H1 (cell line): ENCODE results near the gene NEGR1. TPM values are rescaled to one million over a fixed set of nuclear protein-coding genes. Genes with fewer than 3 reads are reported as not detected.

ENCODE experiments used
- CTCF ChIA-PET: fragments of 300-600 bp; sonication (Branson Sonifier 250); formaldehyde crosslinking; loops from one replicate; lab custom pipeline; 2021; ENCODE audit not compliant: partially characterized antibody; lab: Charles Lee
- POLR2A ChIA-PET: fragments of 300-600 bp; sonication (Branson Sonifier 250); formaldehyde crosslinking; loops from one replicate; lab custom pipeline; 2021; ENCODE audit warnings: inconsistent platforms; ENCODE audit not compliant: partially characterized antibody; lab: Charles Lee
- DNase-seq, 2 experiments: peaks; one replicate each; pipeline versions ENCODE4 v3.0.0 to v3.0.0-alpha.2; 2010 to 2022; ENCODE audit warnings: low spot score in 2 of 2, low read depth in 1 of 2, mixed read lengths in 1 of 2
- FAIRE-seq: peaks from 2 replicates; lab custom pipeline; 2011; peaks lifted over from hg19 to GRCh38; lab: Jason Lieb, UNC
- H2AFZ ChIP-seq: 2 replicates; pipeline ENCODE4 v1.8.1; 2012; ENCODE audit warnings: low read length, inconsistent platforms
- H2AK5ac ChIP-seq: 2 replicates; pipeline ENCODE4 v1.6.1; 2013; ENCODE audit warnings: low read depth, low read length
- H2BK120ac ChIP-seq: replicated peaks from 2 replicates; pipeline ENCODE3; 2013; ENCODE audit warnings: low read depth, low read length, inconsistent platforms
- H2BK12ac ChIP-seq: 2 replicates; pipeline ENCODE4 v1.6.1; 2013; ENCODE audit warnings: low read depth, low read length
- H2BK15ac ChIP-seq: 2 replicates; pipeline ENCODE4 v1.6.1; 2013; ENCODE audit warnings: low read length
- H2BK20ac ChIP-seq: 2 replicates; pipeline ENCODE4 v1.6.1; 2013; ENCODE audit warnings: low read length
- H2BK5ac ChIP-seq: 2 replicates; pipeline ENCODE4 v1.6.1; 2013; ENCODE audit warnings: low read depth, low read length
- H3K14ac ChIP-seq: 2 replicates; pipeline ENCODE4 v1.6.1; 2013; ENCODE audit warnings: inconsistent platforms; ENCODE audit not compliant: insufficient read length
- H3K18ac ChIP-seq: 2 replicates; pipeline ENCODE4 v1.6.1; 2013; ENCODE audit warnings: low read length; ENCODE audit errors: extremely low read depth
- H3K23ac ChIP-seq: 2 replicates; pipeline ENCODE4 v1.6.1; 2013; ENCODE audit warnings: inconsistent platforms; ENCODE audit not compliant: insufficient read length
- H3K23me2 ChIP-seq: 2 replicates; pipeline ENCODE4 v1.6.1; 2013; ENCODE audit warnings: low read depth, low read length
- H3K27ac ChIP-seq: 2 replicates; pipeline ENCODE4 v1.6.1; 2011; ENCODE audit warnings: low read depth, low read length, inconsistent platforms
- H3K27me3 ChIP-seq, 4 experiments: replicated peaks in 1 of 4; 1 replicate in 1 of 4; 2 replicates in 3 of 4; pipeline versions ENCODE4 v1.6.1 to v1.8.1; 2011 to 2013; ENCODE audit warnings: low read length in 3 of 4, mild to moderate bottlenecking in 3 of 4, inconsistent platforms in 2 of 4, mixed read lengths in 2 of 4, moderate library complexity in 1 of 4; ENCODE audit not compliant: control insufficient read depth in 3 of 4, insufficient read depth in 3 of 4; ENCODE audit errors: extremely low read depth in 1 of 4
- H3K36me3 ChIP-seq, 4 experiments: 2 replicates each; pipeline versions ENCODE4 v1.6.1 to v1.8.1; 2011 to 2013; ENCODE audit warnings: mild to moderate bottlenecking in 4 of 4, low read length in 3 of 4, moderate library complexity in 2 of 4, control low read depth in 1 of 4, inconsistent platforms in 1 of 4; ENCODE audit not compliant: insufficient read depth in 4 of 4, control insufficient read depth in 2 of 4
- H3K4ac ChIP-seq: replicated peaks from 2 replicates; pipeline ENCODE3; 2013; ENCODE audit warnings: low read length, low read depth, mixed read lengths, inconsistent platforms; ENCODE audit not compliant: insufficient read length
- H3K4me1 ChIP-seq, 4 experiments: replicated peaks in 1 of 4; 1 replicate in 1 of 4; 2 replicates in 3 of 4; pipeline versions ENCODE4 v1.6.1 to v1.8.1; 2011 to 2013; ENCODE audit warnings: low read length in 3 of 4, inconsistent platforms in 2 of 4, mixed read lengths in 1 of 4; ENCODE audit not compliant: insufficient read depth in 4 of 4, control insufficient read depth in 3 of 4
- H3K4me2 ChIP-seq, 2 experiments: 2 replicates each; pipeline versions ENCODE4 v1.6.1 to v1.8.1; 2011 to 2013; ENCODE audit warnings: low read depth in 2 of 2, low read length in 2 of 2, control low read depth in 1 of 2, inconsistent platforms in 1 of 2, mild to moderate bottlenecking in 1 of 2; ENCODE audit not compliant: insufficient read depth in 1 of 2
- H3K4me3 ChIP-seq, 4 experiments: fragments of 200-600, 300-600 bp in 1 of 4; sonication (generic), shearing (Covaris generic), sonication (Bioruptor Twin) in 1 of 4; 2 replicates each; pipeline versions ENCODE4 v1.5.1 to v1.8.1; 2011 to 2016; ENCODE audit warnings: low read length in 4 of 4, low read depth in 3 of 4, control low read depth in 2 of 4, inconsistent platforms in 2 of 4, mild to moderate bottlenecking in 2 of 4, mixed read lengths in 1 of 4, moderate library complexity in 1 of 4; ENCODE audit not compliant: insufficient read depth in 2 of 4; ENCODE audit errors: extremely low read depth in 1 of 4
- H3K56ac ChIP-seq: replicated peaks from 2 replicates; pipeline ENCODE3; 2013; ENCODE audit warnings: low read depth, mild to moderate bottlenecking, mixed read lengths, low read length, inconsistent platforms; ENCODE audit not compliant: insufficient read length
- H3K79me1 ChIP-seq: 2 replicates; pipeline ENCODE4 v1.6.1; 2013; ENCODE audit warnings: low read depth, low read length, control low read depth
- H3K79me2 ChIP-seq, 2 experiments: 2 replicates each; pipeline versions ENCODE4 v1.6.1 to v1.8.1; 2012 to 2013; ENCODE audit warnings: low read length in 2 of 2, mild to moderate bottlenecking in 2 of 2, inconsistent platforms in 1 of 2; ENCODE audit not compliant: insufficient read depth in 2 of 2, control insufficient read depth in 1 of 2
- H3K9ac ChIP-seq, 4 experiments: replicated peaks in 1 of 4; 1 replicate in 1 of 4; 2 replicates in 3 of 4; pipeline versions ENCODE4 v1.6.1 to v1.8.1; 2011 to 2013; ENCODE audit warnings: low read depth in 3 of 4, low read length in 3 of 4, control low read depth in 2 of 4, mild to moderate bottlenecking in 2 of 4, moderate library complexity in 2 of 4, inconsistent platforms in 1 of 4; ENCODE audit errors: extremely low read depth in 1 of 4
- H3K9me3 ChIP-seq, 2 experiments: 2 replicates each; pipeline versions ENCODE4 v1.6.1 to v1.8.1; 2012 to 2013; ENCODE audit warnings: mild to moderate bottlenecking in 2 of 2, moderate library complexity in 2 of 2, control low read depth in 1 of 2, inconsistent platforms in 1 of 2, low read depth in 1 of 2, low read length in 1 of 2, mixed read lengths in 1 of 2; ENCODE audit not compliant: insufficient read depth in 2 of 2
- H4K20me1 ChIP-seq, 2 experiments: replicated peaks in 1 of 2; 2 replicates each; pipeline versions ENCODE3 to v1.8.1; 2011 to 2013; ENCODE audit warnings: inconsistent platforms in 2 of 2, low read length in 2 of 2, mild to moderate bottlenecking in 1 of 2; ENCODE audit not compliant: insufficient read depth in 2 of 2, control insufficient read depth in 1 of 2
- H4K5ac ChIP-seq: 2 replicates; pipeline ENCODE4 v1.6.1; 2013; ENCODE audit warnings: low read length, low read depth, mixed read lengths, inconsistent platforms; ENCODE audit not compliant: insufficient read length
- H4K8ac ChIP-seq: 2 replicates; pipeline ENCODE4 v1.8.0; 2013; ENCODE audit warnings: mild to moderate bottlenecking, moderate library complexity, low read length, inconsistent platforms; ENCODE audit not compliant: insufficient read depth; ENCODE audit errors: extremely low read depth
- H4K91ac ChIP-seq: replicated peaks from 2 replicates; pipeline ENCODE3; 2013; ENCODE audit warnings: low read length, mixed read lengths, inconsistent platforms; ENCODE audit not compliant: insufficient read length
- BACH1 ChIP-seq: IDR thresholded peaks from 2 replicates; pipeline ENCODE4 v1.6.1; 2012; ENCODE audit warnings: low read length, improper control_type of control experiment
- BCL11A ChIP-seq, 2 experiments: IDR thresholded peaks; one replicate each; pipeline ENCODE4 v1.6.1; 2011; ENCODE audit warnings: low read depth in 2 of 2, low read length in 2 of 2, mild to moderate bottlenecking in 2 of 2
- HDAC2 ChIP-seq, 2 experiments: fragments of 300-600 bp in 1 of 2; sonication (generic) in 1 of 2; IDR thresholded peaks; 2 replicates each; pipeline ENCODE4 v1.6.1; 2011 to 2012; ENCODE audit warnings: low read depth in 2 of 2, low read length in 2 of 2, mild to moderate bottlenecking in 2 of 2, moderate library complexity in 2 of 2, borderline replicate concordance in 1 of 2, inconsistent platforms in 1 of 2
- KDM4A ChIP-seq: IDR thresholded peaks from one replicate; pipeline ENCODE4 v1.7.1; 2012; ENCODE audit warnings: low read depth, mild to moderate bottlenecking, moderate library complexity, low read length, inconsistent platforms; ENCODE audit not compliant: severe bottlenecking
- RBBP5 ChIP-seq: IDR thresholded peaks from 2 replicates; pipeline ENCODE4 v1.7.1; 2012; ENCODE audit warnings: low read depth, mild to moderate bottlenecking, inconsistent platforms, low read length, moderate library complexity, borderline replicate concordance
- SP4 ChIP-seq: IDR thresholded peaks from 2 replicates; pipeline ENCODE4 v1.6.1; 2012; ENCODE audit warnings: low read length, inconsistent platforms
- TBP ChIP-seq: IDR thresholded peaks from 2 replicates; pipeline ENCODE4 v1.6.1; 2011; ENCODE audit warnings: low read depth, low read length, improper control_type of control experiment
- WGBS, 2 experiments: shearing (Covaris generic) in 1 of 2; methylation state at CpG; one replicate each; pipeline versions ENCODE4 v1.1.6 to v1.1.7; 2013 to 2015; ENCODE audit warnings: low lambda C conversion rate in 2 of 2, mixed read lengths in 2 of 2, inconsistent platforms in 1 of 2, low coverage in 1 of 2, missing lambda C conversion rate in 1 of 2; ENCODE audit not compliant: insufficient replicate concordance in 2 of 2, insufficient coverage in 1 of 2, insufficient read length in 1 of 2; ENCODE audit errors: extremely low coverage in 1 of 2, missing lambda C conversion rate in 1 of 2; 5-methylcytosine and 5-hydroxymethylcytosine counted together
- polyA plus RNA-seq, 7 experiments: library from polyadenylated mRNA; depleted of rRNA in 3 of 7; stranded (reverse) in 5 of 7; unstranded in 2 of 7; fragments of >200 nt in 5 of 7; fragments of 200-250 nt in 2 of 7; gene quantifications; 1 replicate in 5 of 7; 2 replicates in 1 of 7; 4 replicates in 1 of 7; pipeline versions ENCODE4 v1.2.1 to v1.2.3, GENCODE V29; 2011 to 2013; ENCODE audit warnings: missing spikeins in 2 of 7, mixed read lengths in 2 of 7
- total RNA-seq: library from RNA; stranded (reverse); fragmentation: NEBNext Ultra II Directional; extraction: Animal tissue kit (Norgen Biotek cat#: 25700); gene quantifications from 2 replicates; pipeline ENCODE4 v1.2.1, GENCODE V29; 2021
- TF ChIP-seq, protein P1 (sequence below): IDR thresholded peaks from 2 replicates; pipeline ENCODE4 v1.6.1; 2011; ENCODE audit warnings: low read depth, mild to moderate bottlenecking, low read length; ENCODE audit not compliant: insufficient read depth

NEGR1 gene
- total and polyA plus RNA-seq, 2 of the 8 experiments (the other 6 are each of a cell fraction or from before 2014, with no cell fraction given): 0.71 to 1.3 TPM

DNA sequence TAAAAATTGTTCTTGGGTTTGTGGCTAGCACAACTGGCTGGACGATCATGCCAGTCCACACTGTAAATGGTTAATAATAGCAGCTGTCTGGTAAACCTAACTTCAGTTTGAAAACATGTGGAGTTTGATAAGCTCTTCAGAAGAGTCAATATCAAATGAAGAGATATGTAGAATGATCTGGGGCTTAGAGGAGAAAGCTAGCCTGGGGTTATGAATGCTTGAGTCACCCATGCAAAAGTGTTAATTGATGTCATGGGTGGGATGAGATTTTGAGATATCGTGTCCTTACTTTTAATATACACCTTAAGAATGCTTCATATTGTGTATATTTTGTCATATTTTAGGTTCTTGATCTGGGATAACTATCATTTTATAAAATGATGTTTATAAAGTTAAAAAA, 646.8 kb downstream of the NEGR1 start:
- Histone ChIP-seq H3K9me3 (no peaks in the 10 kb centered on the region), H4K91ac (no peak overlapping the region), H3K4ac (no peak overlapping the region), H2BK20ac (no peak overlapping the region), H3K4me3 (no peak overlapping the region), H3K27ac (no peak overlapping the region), H2BK5ac (no peak overlapping the region), H3K56ac (no peak overlapping the region), H4K5ac (no peak overlapping the region), H2BK120ac (no peak overlapping the region), H3K23me2 (no peaks in the 10 kb centered on the region), H3K4me1 (no peaks in the 10 kb centered on the region), H4K8ac (no peak overlapping the region), H3K23ac (no peak overlapping the region), H2AK5ac (no peak overlapping the region), H3K18ac (no peak overlapping the region), H3K27me3 (no peaks in the 10 kb centered on the region), H2AFZ (no peak overlapping the region), H4K20me1 (no peaks in the 10 kb centered on the region), H3K36me3 (no peaks in the 10 kb centered on the region), H2BK12ac (no peak overlapping the region), H3K4me2 (no peak overlapping the region), H3K9ac (no peak overlapping the region), H3K79me2 (no peaks in the 10 kb centered on the region), H3K14ac (no peak overlapping the region), H2BK15ac (no peak overlapping the region), H3K79me1 (no peaks in the 10 kb centered on the region)
- ChIA-PET POLR2A (no interaction called here), CTCF (no interaction called here)
- WGBS, 2 experiments: 98% methylated on average over 2 of the region's 2 CpGs; no CpG with 5 or more reads in 1 of the 2 experiments
- TF ChIP-seq, protein P1, sequence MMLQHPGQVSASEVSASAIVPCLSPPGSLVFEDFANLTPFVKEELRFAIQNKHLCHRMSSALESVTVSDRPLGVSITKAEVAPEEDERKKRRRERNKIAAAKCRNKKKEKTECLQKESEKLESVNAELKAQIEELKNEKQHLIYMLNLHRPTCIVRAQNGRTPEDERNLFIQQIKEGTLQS: no peak
- TF ChIP-seq TBP (no peak), SP4 (no peak), HDAC2 (IDR thresholded peaks at IDR 0.05; ENCODE audit: borderline replicate concordance in 1 of 2, low read depth in 2 of 2, low read length in 2 of 2) (no peak), RBBP5 (no peak), BCL11A (IDR thresholded peaks at IDR 0.05; ENCODE audit: low read depth in 2 of 2, low read length in 2 of 2) (no peak), KDM4A (no peak), BACH1 (no peak)
- DNase-seq (no peak), FAIRE-seq (no peak)
